GM21515 (cell line): ENCODE data around the gene CCNJ.
A peak's percentile ranks its signal among the peaks of the same experiment; 100 is the strongest.
"Not testable (repeated sequence)": the region's sequence is repeated elsewhere in the genome, so short reads cannot be mapped to it uniquely, and the experiment has no call there.

Source experiments
- ATAC-seq: cut with Tn5 transposase; IDR thresholded peaks from one replicate; pipeline ENCODE4 v1.9.1; 2021; ENCODE audit not compliant: unreplicated experiment

CCNJ gene, protein sequence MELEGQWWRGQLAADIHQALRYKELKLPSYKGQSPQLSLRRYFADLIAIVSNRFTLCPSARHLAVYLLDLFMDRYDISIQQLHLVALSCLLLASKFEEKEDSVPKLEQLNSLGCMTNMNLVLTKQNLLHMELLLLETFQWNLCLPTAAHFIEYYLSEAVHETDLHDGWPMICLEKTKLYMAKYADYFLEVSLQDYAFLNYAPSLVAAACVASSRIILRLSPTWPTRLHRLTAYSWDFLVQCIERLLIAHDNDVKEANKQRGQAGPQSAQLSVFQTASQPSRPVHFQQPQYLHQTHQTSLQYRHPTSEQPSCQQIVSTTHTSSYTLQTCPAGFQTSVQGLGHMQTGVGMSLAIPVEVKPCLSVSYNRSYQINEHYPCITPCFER

DNA sequence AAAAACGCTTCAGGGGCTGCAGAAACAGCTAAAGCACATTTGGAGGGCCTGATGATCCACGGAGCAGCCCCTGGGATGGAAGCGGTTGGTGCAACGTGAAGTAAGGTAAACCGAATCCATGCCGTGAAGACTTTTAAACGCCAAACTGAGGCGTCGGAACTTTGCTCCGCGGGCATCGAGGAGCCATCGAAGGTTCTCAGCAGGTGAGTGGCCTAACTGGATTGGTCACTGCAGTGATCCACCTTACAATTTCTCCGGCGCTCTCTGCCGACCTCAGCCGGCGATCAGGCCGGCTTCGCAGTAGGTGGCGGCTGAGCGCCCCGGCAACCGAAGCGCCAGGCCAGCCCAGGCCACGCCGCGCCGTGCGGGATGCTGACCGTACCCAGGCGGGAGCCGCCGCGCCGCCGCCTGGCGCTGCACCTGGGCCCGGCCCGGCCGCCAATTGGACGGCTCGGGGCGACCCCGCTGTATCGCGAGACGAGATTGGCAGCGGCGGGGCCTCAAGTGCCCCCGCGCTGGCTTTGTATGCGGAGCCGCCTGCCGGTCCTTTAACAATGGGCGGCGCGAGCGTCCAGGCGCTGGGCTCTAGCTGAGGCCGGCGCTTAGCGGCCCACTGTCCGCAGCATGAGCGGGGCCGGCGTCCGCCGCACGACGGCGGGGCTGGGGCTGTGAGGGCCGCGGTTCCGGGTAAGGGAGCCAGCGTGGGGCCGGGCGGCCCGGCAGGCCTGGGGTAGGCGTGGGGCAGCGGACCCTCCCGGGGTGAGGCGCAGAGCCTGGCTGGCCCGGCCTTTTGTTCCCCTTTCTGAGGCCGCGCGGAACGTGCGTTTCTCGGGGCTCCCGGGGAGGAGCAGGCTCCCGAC, at the start of gene CCNJ:
Gene CCNJ, plus strand, starts transcription at position 551 of the 860 bp plus-strand sequence. CDS start 811 bp downstream, outside the sequence.
- ATAC-seq = peak; percentile 83

DNA sequence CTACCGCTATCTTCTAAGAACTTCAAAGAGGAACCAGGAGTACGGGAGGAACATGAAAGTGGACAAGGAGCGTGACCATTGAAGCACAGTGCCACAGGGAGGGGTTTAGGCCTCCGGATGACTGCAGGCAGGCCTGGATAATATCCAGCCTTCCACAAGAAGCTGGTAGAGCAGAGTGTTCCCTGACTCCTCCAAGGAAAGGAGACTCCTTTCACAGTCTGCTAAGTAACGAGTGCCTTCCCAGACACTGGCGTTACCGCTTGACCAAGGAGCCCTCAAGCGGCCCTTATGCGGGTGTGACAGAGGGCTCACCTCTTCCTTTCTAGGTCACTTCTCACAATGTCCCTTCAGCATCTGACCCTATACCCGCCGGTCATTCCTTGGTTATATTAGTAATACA, 49.0 kb upstream of the CCNJ start:
- not testable (repeated sequence) for ATAC-seq

DNA sequence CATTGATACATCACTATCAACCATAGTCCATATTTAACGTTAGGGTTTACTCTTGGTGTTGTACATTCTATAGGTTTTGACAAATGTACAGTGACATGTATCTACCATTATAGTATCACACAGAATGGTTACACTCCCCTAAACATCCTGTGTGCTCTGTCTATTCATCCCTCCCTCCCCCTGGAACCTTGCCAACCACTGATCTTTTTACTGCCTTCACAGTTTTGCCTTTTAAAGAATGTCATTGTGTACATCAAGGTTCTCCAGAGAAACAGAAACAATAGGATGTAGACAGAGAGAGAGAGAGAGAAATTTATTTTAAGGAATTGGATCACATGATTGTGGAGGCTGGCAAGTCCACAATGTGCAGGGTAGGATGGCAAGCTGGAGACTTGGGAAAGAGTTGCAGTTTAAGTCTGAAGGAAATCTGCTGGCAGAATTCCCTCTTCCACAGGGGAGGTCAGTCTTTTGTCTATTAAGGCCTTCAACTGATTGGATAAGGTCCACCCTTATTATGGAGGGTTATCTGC, 45.1 kb upstream of the CCNJ start:
- no peak for ATAC-seq

DNA sequence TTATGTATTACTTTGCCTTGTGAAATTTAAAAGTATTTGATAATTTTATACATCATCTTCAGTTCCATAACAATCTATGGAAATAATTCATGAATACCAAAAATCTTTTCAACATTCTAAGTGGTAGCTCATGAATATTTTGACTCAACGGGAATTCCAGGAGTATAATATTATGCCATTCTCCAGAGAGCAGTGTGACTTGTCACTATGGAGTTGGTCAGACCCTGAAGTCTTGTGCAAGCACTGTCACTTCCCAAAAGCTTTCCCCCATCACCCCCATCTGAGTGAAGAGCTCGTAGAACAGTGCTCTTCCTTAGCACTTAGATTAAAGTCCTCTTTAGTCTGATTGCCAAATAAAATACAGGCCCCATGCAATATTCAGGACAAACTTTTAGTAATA, 29.4 kb upstream of the CCNJ start:
- no peak for ATAC-seq

DNA sequence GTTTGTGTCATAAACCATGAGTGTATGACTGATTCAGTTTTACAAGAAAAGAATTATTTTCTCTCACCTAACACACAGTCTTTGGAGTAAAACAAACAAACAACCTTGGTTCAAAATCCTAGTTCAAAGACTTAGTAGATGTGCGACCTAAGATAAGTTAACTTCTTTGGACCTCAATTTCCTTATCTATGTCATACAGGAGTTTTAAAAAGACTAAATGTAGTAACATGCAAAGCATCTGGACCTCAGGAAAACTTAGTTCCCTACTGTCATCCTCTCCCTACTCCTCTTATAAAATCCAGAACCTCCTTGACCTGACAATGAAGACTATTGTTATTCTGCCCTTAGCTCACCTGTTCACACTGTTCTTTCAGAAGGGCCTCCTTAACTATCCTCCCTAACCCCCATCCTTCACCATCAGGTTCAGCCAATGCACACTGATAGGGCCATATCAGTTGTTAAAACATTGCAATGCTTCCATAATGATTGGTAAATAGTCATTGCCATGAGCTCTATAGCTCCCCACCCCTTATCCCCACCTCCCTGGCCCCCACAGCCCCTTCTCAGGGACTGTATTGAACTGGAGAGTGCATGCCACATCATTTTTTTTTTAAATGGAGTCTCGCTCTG, 28.8 kb upstream of the CCNJ start:
- no peak for ATAC-seq

DNA sequence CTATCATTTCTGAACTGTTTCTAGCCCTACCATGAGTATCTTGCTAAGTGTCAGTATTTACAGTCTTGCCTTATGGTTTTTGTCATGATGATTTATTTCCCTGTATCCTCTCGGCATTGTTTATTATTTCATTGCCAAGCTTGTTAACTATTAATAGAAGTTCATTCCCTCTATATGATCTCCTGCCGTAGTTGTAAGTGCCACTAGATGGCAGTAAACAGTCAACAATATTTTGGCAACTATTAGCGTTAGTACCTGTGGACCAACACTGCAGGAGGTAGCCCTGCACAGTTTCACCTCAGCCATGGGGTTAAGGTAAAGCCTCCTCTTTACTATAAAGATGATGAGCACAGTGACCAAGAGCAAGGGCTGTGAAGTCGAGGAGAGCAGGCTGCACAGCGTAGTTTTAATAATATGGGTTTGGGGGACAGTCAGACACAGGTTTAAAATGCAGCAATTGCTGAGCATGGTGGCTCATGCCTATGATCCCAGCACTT, 26.1 kb upstream of the CCNJ start:
- peak; percentile 79 for ATAC-seq

DNA sequence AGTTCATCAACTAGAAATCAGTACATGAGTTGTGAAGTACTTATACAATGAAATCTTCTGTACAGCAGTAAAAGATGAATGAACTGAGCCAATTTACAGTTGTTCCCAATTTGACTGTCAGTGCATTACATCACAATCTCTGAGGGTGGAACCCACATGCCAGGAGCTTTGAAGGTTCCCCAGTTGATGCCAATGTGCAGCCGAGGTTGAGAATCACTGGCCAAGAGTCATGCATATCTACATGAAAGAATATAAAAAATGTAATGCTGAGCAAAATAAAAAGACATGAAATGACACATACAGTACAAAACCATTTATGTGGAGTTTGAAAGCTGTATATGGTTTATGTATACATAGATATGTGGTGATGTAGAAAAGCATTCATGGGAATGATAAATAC, 22.1 kb upstream of the CCNJ start:
- no peak for ATAC-seq

DNA sequence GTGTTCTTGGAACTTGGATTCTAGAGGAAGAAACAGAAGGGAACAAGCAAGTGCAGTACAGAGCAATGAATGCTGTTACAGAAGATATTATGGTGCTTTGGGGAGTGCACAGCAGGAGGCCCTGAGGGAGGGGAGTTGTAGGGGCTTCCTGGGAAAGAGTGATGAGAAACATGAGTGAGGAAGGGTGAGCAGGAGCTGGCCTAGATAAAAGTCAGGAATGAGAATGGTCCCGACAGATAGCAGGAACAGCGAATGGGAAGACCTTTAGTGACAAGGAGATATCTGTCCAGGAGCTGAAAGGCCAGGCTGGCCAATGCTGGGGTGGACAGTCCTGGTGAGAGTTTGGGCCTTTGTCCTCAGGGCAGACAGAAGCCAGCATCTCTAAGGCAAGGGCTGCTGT, 20.6 kb upstream of the CCNJ start:
- ATAC-seq = no peak

DNA sequence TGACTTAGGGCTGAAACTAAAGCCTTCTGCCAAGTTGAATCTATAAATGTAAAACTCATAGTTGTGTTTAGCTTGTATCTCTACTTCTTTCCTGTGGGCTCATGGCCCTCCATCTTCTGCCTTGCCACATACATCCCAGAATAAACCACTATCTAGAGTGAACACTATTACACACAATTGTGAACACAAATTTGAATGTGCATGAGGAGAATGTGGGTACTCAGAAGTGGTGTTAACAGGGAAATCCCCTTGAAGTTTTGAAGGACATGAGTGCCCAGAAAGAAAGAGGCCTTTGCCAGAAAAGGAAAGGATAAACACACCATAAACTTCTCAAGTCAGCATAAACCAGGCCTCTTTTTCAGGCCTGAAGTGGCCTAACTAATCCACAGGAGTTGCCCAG, 20.2 kb upstream of the CCNJ start:
- ATAC-seq = no peak

DNA sequence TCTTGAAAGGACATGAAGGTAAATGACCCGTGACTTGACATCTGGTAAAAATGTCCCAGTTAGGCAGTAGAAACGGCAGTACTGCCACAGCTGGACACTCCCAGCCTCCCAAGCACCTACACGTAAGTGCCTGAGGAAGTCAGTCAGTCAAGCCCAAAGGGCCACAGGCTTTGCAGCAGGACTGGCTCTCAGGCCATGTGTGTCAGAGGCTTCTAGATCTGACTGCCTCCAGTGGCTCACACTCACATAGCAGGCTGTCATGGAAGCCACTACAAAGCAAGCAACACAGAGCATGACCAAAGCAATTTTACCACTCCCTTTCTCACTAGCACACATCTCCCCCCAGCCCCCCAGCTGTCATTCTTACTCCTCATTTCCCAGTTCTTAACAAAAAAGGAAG, 17.8 kb upstream of the CCNJ start:
- peak; percentile 51 for ATAC-seq

DNA sequence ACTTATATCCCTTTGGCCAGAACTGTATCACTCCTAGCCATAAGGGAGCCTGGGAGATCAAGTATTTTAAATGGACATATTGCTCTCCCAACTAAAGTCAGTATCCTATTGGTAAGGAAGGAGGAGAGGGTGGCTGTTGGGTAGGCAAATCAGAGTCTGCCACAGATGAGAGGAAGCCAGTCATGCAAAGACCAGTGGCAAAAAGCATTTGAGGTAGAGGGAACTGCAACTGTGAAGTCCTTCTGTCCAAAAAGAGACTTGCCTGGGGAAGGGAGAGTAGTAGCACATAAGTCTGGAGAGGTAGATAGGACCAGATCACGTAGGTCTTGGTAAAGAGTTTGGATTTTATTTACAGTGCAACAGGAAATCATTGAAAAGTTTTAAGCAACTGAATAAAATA, 8.8 kb upstream of the CCNJ start:
- ATAC-seq = no peak

DNA sequence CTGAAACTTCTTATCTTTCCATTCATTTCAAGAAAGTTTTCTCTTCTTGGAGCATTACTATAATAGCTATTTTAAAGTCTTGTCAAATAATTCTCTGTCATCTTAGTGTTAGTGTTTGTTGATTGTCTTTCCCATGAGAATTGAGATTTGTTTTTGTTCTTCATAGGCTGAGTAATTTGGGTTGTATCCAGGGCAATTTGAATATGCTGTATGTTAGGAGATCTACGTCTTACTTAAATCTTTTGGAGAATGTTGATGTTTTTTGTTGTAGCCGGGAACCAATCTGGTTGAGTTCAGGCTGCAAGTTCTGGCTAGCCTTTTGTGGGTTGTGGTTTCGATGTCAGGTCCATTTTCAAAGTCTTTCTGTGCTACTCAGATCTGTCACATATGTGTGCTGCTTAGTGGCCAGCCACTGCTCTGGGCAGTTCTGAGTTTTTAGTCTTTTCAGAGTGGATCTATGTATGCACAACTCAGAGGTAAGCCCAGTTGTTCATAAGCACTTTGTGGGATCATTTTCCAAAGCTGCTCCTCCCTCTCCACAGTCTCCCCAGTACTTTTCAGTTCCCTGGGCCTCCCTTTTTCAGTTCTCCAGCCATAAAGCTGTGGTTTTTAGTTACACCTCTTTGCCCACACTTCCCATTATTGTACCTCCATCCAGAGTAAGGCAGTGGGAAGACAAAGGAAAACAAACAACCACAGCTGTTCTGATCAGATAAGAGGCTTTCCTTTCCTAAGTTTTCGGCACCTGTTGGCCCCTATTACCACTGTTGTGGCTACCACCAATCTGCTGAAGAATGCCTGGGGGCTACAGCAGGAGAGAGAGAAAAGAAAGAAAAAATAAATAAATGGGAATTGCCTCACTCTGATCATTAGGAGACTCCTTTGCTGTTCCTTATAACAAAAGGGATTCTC, 4.7 kb upstream of the CCNJ start:
- ATAC-seq = no peak

DNA sequence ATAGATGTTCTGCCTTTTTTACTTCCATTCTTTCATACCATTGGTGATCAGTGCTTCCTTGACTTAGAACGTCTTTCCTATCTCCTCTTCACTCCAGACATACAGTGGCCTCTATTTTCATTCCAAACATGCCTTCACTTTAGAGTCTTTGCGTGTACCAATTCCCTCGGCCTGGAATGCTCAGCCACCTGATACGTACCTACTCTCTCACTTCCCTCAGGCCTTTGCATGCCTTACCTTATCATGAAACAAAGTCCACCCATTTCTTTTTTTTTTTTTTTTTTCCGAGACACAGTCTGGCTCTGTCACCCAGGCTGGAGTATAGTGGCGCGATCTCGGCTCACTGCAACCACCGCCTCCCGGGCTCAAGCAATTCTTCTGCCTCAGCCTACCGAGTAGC, 2.2 kb upstream of the CCNJ start:
- no peak for ATAC-seq

DNA sequence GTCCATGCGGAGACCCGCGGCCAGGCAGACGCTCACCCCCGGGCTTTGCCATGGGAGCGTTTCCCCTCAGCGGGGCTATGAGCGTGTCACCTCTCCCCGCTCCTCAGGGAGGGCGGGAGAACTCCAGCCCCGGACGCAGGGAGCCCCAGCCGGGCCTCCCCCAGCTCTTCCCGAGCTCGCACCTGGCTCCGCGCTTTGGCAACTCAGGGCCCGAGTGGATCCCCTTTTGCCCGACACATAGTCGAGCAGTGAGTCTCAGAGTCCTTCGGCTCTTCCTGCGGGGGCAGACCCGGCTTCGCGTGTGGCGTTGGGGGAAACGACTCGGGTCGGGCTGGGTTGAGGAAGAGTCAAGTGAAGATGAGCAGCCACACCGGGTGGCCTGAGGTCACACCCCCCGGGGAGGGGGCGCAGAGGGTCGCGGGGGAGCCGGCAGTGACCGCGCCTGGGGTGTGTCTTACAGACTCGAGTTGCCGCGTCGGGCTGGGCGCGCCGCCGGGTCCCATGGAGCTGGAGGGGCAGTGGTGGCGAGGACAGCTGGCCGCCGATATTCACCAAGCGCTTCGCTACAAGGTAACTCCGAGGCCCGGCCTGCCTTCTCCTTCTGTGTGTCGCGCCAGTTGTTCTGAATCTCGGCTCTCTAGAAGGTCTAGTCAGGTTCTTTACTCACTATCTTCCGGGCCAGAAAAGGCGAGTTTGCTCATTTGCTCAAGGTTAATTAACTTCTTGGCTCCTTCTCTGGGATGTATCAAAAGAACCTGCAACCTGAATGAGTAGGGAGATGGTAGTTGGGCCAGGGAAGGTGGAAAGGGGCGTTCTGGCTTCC, 721 bp downstream of the CCNJ start:
- ATAC-seq = peak; percentile 38

DNA sequence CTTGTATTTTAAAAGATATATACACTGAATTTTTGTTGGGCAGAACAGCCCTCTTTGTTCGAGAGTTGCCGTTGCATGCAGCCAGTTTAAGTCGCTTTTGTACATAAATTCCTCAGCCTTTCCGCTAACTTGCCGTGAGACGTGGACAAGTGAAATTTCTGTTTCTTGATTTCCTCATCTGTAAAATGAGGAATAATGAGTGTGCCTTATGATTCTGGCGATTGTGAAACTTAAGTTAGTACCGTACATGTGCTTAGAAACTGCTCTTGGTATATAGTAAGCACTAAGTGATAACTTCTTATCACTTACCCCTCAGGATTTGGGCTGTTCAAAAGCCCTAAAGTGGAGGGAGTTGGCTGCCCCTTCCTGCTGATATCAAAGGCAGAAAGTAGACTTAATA, 1.4 kb downstream of the CCNJ start:
- no peak for ATAC-seq

DNA sequence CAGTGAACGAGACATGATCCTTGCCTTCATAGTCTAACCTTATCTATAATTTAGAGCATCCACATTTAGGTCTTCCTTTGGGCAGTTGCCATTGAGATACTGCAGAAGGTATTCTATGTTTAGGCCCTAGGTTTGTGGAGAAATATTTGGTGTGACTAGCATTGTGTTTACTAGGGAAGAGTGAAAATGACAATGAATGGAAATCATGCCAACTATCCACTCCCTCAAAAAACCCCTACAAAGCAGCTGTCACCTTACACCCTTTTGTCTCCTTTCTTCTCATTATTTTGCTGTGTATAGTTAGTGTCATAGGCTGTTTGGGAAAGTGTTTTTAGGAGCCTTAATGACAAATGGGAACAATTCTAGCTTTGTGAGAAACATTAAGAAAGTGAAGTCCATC, 3.2 kb downstream of the CCNJ start:
- no peak for ATAC-seq

DNA sequence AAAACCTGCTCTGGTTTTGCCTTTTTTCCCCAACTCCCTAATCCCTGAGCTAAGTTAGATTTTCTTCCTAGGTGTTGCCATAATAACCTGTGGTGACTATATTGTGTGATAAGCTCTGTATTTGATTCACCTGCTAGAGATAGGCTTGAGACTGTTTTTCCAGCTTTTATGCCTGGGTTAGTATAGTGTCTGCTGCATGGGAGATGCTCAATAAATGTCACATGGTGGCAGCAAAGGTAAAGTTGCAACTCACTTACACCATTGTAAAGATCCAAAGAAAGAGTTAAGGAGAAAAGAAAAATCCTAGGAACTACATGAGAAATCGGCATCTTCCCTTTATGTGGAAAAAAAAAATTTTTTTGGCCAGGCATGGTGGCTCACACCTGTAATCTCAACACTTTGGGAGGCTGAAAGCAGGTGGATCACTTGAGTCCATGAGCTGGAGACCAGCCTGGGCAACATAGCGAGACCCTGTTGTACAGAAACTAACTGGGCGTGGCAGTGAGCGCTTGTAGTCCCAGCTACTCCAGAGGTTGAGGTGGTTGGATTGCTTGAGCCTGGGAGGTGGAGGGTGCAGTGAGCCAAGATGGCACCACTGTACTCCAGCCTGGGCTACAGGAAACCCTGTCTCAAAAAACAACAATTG, 3.7 kb downstream of the CCNJ start:
- ATAC-seq = no peak

DNA sequence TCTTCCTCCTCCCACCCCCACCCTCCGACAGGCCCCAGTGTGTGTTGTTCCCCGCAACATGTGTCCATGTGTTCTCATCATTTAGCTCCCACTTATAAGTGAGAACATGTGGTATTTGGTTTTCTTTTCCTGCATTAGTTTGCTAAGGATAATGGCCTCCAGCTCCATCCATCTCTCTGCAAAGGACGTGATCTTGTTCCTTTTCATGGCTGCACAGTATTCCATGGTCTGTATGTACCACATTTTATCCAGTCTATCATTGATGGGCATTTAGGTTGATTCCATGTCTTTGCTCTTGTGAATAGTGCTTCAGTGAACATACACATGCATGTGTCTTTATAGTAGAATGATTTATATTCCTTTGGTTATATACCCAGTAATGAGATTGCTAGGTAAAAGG, 4.5 kb downstream of the CCNJ start:
- not testable (repeated sequence) for ATAC-seq

DNA sequence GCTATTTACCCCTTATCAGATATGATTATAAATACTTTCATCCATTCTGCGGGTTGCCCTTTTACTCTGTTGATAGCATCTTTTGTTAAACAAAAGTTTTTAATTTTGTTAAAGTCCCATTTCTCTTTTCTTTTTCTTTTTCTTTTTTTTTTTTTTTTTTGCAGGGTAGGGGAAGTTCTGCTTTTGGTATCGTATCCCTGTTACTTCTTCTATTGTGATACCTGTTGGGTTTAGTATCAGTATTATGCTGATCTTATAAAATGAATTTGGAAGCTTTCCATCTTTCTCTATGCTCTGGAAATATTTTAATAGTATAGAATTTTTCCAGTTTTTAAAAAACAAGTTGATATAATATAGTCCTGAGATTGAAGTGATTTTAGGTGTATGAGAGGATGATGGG, 6.0 kb downstream of the CCNJ start:
- ATAC-seq = no peak
